Measurements from ENCODE around the gene HMGA1. TPM values are rescaled to one million over a fixed set of nuclear protein-coding genes. Genes with fewer than 3 reads are reported as not detected.
"Not testable (repeated sequence)": the region's sequence is repeated elsewhere in the genome, so short reads cannot be mapped to it uniquely, and the experiment has no call there.

The HMGA1 gene
- total RNA-seq, 1 donor from 2014 or later: 54.7 TPM

DNA sequence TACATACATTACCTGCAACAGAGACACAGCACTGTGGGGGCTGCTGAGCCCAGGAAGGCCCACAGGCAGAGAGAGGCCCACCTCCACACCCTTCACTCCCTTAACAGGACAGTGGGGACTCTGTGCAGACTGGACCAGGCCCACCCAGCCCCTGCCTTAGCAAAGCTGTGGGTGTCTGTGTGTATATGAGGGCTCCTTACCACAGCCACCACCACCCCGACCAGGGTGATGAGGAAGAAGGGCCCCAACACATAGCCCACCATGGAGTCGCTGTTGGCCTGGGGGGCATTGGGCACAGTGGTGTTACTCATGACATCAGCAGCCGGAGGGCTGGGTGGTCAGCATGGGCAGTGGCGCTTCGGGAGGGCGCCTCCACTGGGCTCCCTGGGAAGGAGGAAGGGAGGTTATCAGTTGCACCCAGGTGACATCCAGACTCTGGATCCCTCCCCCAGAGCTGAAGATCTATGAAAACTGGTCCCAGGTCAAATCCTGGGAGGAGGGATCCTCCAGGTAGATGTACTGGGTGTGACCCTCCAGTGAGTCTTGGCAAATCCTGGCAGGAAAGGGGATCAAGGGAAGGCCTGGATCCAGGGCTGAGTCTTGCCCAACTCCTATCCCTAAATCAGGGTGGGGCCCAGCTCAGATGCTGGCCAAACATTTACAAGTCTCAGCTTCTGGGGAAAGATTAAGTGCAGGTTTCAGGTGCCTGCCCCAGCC is 11.0 kb downstream of the HMGA1 start:
- Histone ChIP-seq H3K36me3 (peaks cover 2% of the 10 kb centered on the region), H3K9me3 (no peaks in the 10 kb centered on the region), H3K27ac (peak overlapping the region; percentile 93), H3K4me3 (peak overlapping the region; percentile 96), H3K4me1 (peaks cover 28% of the 10 kb centered on the region), H3K27me3 (no peaks in the 10 kb centered on the region)
- TF ChIP-seq, protein P1, sequence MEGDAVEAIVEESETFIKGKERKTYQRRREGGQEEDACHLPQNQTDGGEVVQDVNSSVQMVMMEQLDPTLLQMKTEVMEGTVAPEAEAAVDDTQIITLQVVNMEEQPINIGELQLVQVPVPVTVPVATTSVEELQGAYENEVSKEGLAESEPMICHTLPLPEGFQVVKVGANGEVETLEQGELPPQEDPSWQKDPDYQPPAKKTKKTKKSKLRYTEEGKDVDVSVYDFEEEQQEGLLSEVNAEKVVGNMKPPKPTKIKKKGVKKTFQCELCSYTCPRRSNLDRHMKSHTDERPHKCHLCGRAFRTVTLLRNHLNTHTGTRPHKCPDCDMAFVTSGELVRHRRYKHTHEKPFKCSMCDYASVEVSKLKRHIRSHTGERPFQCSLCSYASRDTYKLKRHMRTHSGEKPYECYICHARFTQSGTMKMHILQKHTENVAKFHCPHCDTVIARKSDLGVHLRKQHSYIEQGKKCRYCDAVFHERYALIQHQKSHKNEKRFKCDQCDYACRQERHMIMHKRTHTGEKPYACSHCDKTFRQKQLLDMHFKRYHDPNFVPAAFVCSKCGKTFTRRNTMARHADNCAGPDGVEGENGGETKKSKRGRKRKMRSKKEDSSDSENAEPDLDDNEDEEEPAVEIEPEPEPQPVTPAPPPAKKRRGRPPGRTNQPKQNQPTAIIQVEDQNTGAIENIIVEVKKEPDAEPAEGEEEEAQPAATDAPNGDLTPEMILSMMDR (IDR thresholded peaks at IDR 0.05): no peak
- intact Hi-C loops (cut with DNase I): loop anchor here (10.0 kb wide), 1 partner anchor 167 kb away; no protein-coding TSS in a partner anchor
- no peak for DNase-seq
- ATAC-seq: no peak

DNA sequence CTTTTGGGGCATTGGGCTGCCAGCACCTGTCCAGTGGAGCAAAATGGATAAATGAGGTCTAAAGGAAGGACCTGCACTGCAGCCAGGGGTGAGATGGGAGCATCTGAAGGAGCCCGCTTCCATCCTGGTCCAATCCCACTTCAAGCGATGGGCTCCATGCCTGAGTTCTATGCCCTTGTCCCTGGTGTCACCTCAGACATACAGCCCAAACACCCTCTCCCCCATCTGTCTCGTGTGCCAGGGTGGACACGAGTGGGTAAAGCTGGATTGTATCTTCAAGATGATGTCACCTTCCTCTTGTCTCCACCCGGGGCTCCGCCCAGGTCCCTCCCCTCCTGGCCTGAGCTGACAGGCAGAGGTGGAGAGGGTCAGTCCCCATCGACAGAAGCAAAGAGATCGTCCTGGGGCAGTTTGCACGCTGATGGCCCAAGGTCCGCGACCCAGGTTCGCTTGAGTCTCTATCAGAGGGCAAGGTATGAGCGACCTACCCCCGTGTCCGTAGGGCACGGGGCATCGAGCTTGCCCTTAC is 11.6 kb downstream of the HMGA1 start:
- intact Hi-C loops (cut with DNase I): loop anchor here (10.0 kb wide), 1 partner anchor 167 kb away; no protein-coding TSS in a partner anchor
- peak; percentile 51 for ATAC-seq

DNA sequence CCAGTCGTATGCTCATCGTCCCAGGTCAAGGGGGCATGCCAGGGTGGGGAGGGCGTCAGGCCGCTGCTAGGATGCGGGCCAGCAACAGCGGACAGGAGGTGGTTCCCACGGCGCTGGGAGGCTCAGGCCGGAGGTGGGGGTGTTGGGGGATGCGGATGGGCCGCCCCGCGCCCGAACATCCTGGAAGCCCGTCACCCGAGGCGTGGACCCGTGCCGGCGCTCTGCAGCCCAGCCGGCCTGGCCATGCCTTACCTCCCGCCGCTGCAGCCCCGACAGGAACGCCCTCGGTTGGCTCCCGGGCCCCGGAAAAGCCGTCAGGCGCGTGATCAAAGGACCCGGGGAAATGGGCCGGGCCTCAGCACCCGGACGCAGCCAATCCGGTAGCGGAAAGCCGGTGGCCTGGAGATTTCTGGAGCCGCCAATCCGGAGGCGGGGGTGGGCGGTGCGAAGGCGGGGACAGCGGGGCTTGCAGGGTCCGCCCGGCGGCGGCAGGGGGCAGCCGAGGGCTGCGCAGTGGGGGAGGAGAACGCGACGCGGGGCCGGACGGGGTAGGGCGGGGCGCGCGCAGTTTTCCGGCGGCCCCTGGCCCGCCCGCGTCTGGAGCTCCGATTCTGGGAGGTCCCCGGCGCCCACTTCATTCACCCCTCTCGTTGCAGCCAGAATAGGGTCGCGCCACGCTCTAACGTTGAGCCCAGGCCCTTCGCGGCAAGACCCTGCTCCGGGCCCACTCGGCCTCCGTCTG is 12.2 kb downstream of the HMGA1 start, which contains the start of gene SMIM29:
SMIM29 (minus strand) TSS at position 280 of the 742 bp plus-strand sequence. CDS start 1,215 bp downstream, outside the sequence.
- Histone ChIP-seq H3K4me3 (peak within 1 kb of the TSS; percentile 96), H3K4me1 (peaks cover 23% of the 10 kb centered on the region), H3K27me3 (no peaks in the 10 kb centered on the region), H3K9me3 (no peaks in the 10 kb centered on the region), H3K36me3 (no peaks in the 10 kb centered on the region), H3K27ac (peak within 1 kb of the TSS; percentile 93)
- ATAC-seq: peak; percentile 97
- intact Hi-C loops (cut with DNase I): loop anchor here (10.0 kb wide), 1 partner anchor 166 kb away; no protein-coding TSS in a partner anchor
- DNase-seq: peak; percentile 99
- TF ChIP-seq, protein P1 (IDR thresholded peaks at IDR 0.05): peak; percentile 90

More for the DNA sequence above, 11.6 kb downstream of the HMGA1 start:
- Histone ChIP-seq H3K27me3 (no peaks in the 10 kb centered on the region), H3K27ac (peak overlapping the region; percentile 93), H3K4me1 (peaks cover 28% of the 10 kb centered on the region), H3K36me3 (no peaks in the 10 kb centered on the region), H3K4me3 (peak overlapping the region; percentile 96), H3K9me3 (no peaks in the 10 kb centered on the region)
- peak; percentile 85 for DNase-seq
- TF ChIP-seq, protein P1 (IDR thresholded peaks at IDR 0.05): no peak

DNA sequence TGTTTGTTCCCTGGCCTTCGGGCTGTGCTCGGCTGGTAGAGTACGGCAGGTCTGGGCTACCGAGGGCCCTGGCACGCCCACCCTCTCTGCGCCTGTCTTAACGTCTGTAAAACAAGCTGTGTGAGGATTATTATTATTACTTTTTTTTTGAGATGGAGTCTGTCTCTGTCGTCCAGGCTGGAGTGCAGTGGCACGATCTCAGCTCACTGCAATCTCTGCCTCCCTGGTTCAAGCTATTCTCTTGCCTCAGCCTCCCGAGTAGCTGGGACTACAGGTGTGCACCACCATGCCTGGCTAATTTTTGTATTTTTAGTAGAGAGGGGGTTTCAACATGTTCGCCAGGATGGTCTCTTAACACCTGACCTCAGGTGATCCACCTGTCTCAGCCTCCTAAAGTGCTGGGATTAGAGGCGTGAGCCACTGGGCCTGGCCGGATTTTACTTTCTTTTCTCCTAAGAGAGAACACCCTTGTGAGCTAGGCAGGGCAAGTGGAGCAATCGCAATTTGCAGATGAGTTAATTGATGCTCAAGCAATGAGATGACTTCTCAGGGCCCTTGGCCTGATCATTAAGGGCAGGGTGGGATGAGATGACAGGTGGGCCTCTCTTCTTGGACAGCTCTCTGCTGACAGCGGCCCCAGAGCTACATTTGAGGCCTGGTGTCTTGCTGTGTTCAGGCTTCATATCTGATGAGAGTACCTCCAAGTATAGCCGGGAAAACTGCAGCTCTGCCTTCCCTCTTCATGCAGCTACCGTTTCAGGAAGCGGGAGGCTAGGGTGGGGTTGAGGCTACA is 13.0 kb downstream of the HMGA1 start:
- ATAC-seq (peak; percentile 57), DNase-seq (no peak)
- peak overlapping the region; percentile 93 for H3K27ac ChIP-seq
- peaks cover 15% of the 10 kb centered on the region for H3K4me1 ChIP-seq
- intact Hi-C loops (cut with DNase I): loop anchor here (10.0 kb wide), 1 partner anchor 165 kb away; no protein-coding TSS in a partner anchor
- no peaks in the 10 kb centered on the region for H3K27me3 ChIP-seq
- no peaks in the 10 kb centered on the region for H3K9me3 ChIP-seq
- no peaks in the 10 kb centered on the region for H3K36me3 ChIP-seq
- TF ChIP-seq, protein P1 (IDR thresholded peaks at IDR 0.05): no peak
- H3K4me3 ChIP-seq: peak overlapping the region; percentile 96

DNA sequence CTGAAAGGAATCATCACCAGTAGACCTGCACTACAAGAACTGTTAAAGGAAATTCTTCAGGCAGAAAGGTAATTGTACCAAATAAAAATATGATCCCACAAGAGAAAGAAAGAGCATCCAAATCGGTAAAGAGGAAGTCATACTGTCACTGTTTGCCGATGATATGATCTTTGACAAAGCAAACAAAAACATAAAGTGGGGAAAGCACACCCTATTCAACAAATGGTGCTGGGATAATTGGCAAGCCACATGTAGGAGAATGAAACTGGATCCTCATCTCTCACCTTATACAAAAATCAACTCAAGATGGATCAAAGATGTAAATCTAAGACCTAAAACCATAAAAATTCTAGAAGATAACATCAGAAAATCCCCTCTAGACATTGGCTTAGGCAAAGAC is 15.7 kb downstream of the HMGA1 start:
- ATAC-seq; H3K27me3 ChIP-seq; H3K36me3 ChIP-seq; H3K9me3 ChIP-seq; DNase-seq; H3K4me3 ChIP-seq; intact Hi-C loops (cut with DNase I); H3K27ac ChIP-seq: not testable (repeated sequence)
- H3K4me1 ChIP-seq: peaks cover 15% of the 10 kb centered on the region
